B cell (primary cell): ENCODE data around the gene SLC2A4RG. TPM values are rescaled to one million over a fixed set of nuclear protein-coding genes. Genes with fewer than 3 reads are reported as not detected.

Experiments used
- ATAC-seq: fragments of 200-7000 bp; cut with Tn5 transposase; one replicate; pipeline ENCODE4 v1.10.0; 2021; ENCODE audit warnings: low read depth, mild to moderate bottlenecking, moderate number of reproducible peaks, moderate library complexity
- CTCF ChIA-PET: fragments of 350-600 bp; sonication (Branson Sonifier 250); formaldehyde crosslinking; loops from one replicate; lab custom pipeline; 2021; ENCODE audit warnings: antibody characterized with exemption, inconsistent platforms; lab: Charles Lee
- POLR2A ChIA-PET: fragments of 350-600 bp; sonication (Branson Sonifier 250); formaldehyde crosslinking; loops from one replicate; lab custom pipeline; 2021; ENCODE audit warnings: antibody characterized with exemption; lab: Charles Lee
- DNase-seq: peaks from one replicate; pipeline ENCODE4 v3.0.0; 2013
- H2AFZ ChIP-seq: 2 replicates; pipeline ENCODE4 v1.6.1; 2012; ENCODE audit warnings: mild to moderate bottlenecking, low read depth, low read length; ENCODE audit not compliant: insufficient read depth, poor library complexity, severe bottlenecking
- H3K27ac ChIP-seq, 2 donors: 1 replicate in 1 of 2; 2 replicates in 1 of 2; pipeline ENCODE4 v1.5.1; 2012 to 2013; ENCODE audit warnings: low read length in 2 of 2, mild to moderate bottlenecking in 2 of 2, moderate library complexity in 1 of 2
- H3K27me3 ChIP-seq, 4 experiments: fragments of 200-600 bp in 1 of 4; sonication (generic) in 1 of 4; replicated peaks in 1 of 4; 1 replicate in 2 of 4; 2 replicates in 2 of 4; pipeline versions ENCODE4 v1.6.1 to v1.7.0; 2013 to 2016; ENCODE audit warnings: low read length in 3 of 4, mild to moderate bottlenecking in 2 of 4, mixed read lengths in 1 of 4, moderate library complexity in 1 of 4; ENCODE audit not compliant: insufficient read depth in 4 of 4, control insufficient read depth in 3 of 4; ENCODE audit errors: control extremely low read depth in 1 of 4
- H3K36me3 ChIP-seq, 2 experiments: replicated peaks in 1 of 2; 1 replicate in 1 of 2; 2 replicates in 1 of 2; pipeline versions ENCODE4 v1.6.1 to v1.7.1; 2013; ENCODE audit warnings: low read length in 1 of 2; ENCODE audit not compliant: insufficient read depth in 2 of 2, control insufficient read depth in 1 of 2; ENCODE audit errors: control extremely low read depth in 1 of 2, extremely low read depth in 1 of 2
- H3K4me1 ChIP-seq, 2 donors: fragments of 200-600 bp in 1 of 2; sonication (generic) in 1 of 2; 1 replicate in 1 of 2; 2 replicates in 1 of 2; pipeline versions ENCODE4 v1.5.1 to v1.6.1; 2013 to 2017; ENCODE audit warnings: low read length in 2 of 2; ENCODE audit not compliant: control insufficient read depth in 2 of 2, insufficient read depth in 2 of 2
- H3K4me2 ChIP-seq: replicated peaks from 2 replicates; pipeline ENCODE3; 2012; ENCODE audit warnings: mild to moderate bottlenecking, low read depth, low read length; ENCODE audit not compliant: poor library complexity, severe bottlenecking
- H3K4me3 ChIP-seq, 5 experiments: fragments of 200-600 bp in 1 of 5; sonication (generic) in 1 of 5; 1 replicate in 3 of 5; 2 replicates in 2 of 5; pipeline versions ENCODE4 v1.5.1 to v1.7.0; 2011 to 2016; ENCODE audit warnings: low read length in 4 of 5, mild to moderate bottlenecking in 4 of 5, low read depth in 2 of 5, control low read depth in 1 of 5, moderate library complexity in 1 of 5; ENCODE audit not compliant: insufficient read depth in 1 of 5; ENCODE audit errors: control extremely low read depth in 1 of 5, extremely low read depth in 1 of 5
- H3K79me2 ChIP-seq: fragments of 200-600 bp; sonication (generic); one replicate; pipeline ENCODE4 v1.6.0; 2016; ENCODE audit warnings: low read length; ENCODE audit not compliant: control insufficient read depth, insufficient read depth
- H3K9ac ChIP-seq: fragments of 200-600 bp; sonication (generic); 2 replicates; pipeline ENCODE4 v1.6.1; 2017; ENCODE audit warnings: mild to moderate bottlenecking, low read length, moderate library complexity
- H3K9me3 ChIP-seq, 3 donors: one replicate each; pipeline versions ENCODE4 v1.6.1 to v1.7.1; 2013; ENCODE audit warnings: low read length in 2 of 3; ENCODE audit not compliant: control insufficient read depth in 2 of 3, insufficient read depth in 1 of 3; ENCODE audit errors: control extremely low read depth in 1 of 3
- H4K20me1 ChIP-seq: 2 replicates; pipeline ENCODE4 v1.6.0; 2012; ENCODE audit warnings: mild to moderate bottlenecking, low read length; ENCODE audit not compliant: insufficient read depth, control insufficient read depth, poor library complexity, severe bottlenecking
- H3K27ac Mint-ChIP-seq: one replicate; pipeline ENCODE4 v1.8.0; 2021; ENCODE audit warnings: mixed read lengths
- H3K27me3 Mint-ChIP-seq: one replicate; pipeline ENCODE4 v1.8.0; 2021; ENCODE audit warnings: mixed read lengths
- H3K4me1 Mint-ChIP-seq: one replicate; pipeline ENCODE4 v1.8.0; 2021; ENCODE audit warnings: mixed read lengths
- H3K4me3 Mint-ChIP-seq: one replicate; pipeline ENCODE4 v1.8.0; 2021; ENCODE audit warnings: mixed read lengths
- H3K9me3 Mint-ChIP-seq: one replicate; pipeline ENCODE4 v1.8.0; 2022; ENCODE audit warnings: mixed read lengths; ENCODE audit not compliant: insufficient read depth
- EZH2 ChIP-seq: IDR thresholded peaks from 2 replicates; pipeline ENCODE4 v1.6.1; 2012; ENCODE audit warnings: borderline replicate concordance, low read depth, mild to moderate bottlenecking, moderate library complexity, low read length; ENCODE audit not compliant: insufficient read depth, poor library complexity, severe bottlenecking
- WGBS: methylation state at CpG from one replicate; pipeline ENCODE4 v1.1.5; 2013; ENCODE audit warnings: missing lambda C conversion rate; ENCODE audit not compliant: insufficient coverage; 5-methylcytosine and 5-hydroxymethylcytosine counted together
- intact Hi-C: fragments of 100-400 bp; cut with micrococcal nuclease; formaldehyde crosslinking; loops from one replicate; pipeline ENCODE4 v1.10.0; 2022
- polyA plus RNA-seq: library from polyadenylated mRNA; depleted of rRNA; stranded (reverse); fragments of >200 nt; gene quantifications from 2 replicates; pipeline ENCODE4 v1.2.3, GENCODE V29; 2012
- total RNA-seq, 2 donors: library from RNA; stranded (reverse); fragments of 120-200 nt in 1 of 2; gene quantifications; 1 replicate in 1 of 2; 2 replicates in 1 of 2; pipeline versions ENCODE4 v1.2.3 to v1.2.4, GENCODE V29; 2013 to 2022
- TF ChIP-seq, protein P1 (sequence below): fragments of 200-600 bp; IDR thresholded peaks from one replicate; pipeline ENCODE4 v1.8.0; 2022; ENCODE audit warnings: antibody characterized with exemption, mild to moderate bottlenecking

SLC2A4RG gene
- total and polyA plus RNA-seq, 2 donors (not counting 1 experiment from before 2014, with no cell fraction given): 39.7 to 49.4 TPM

DNA sequence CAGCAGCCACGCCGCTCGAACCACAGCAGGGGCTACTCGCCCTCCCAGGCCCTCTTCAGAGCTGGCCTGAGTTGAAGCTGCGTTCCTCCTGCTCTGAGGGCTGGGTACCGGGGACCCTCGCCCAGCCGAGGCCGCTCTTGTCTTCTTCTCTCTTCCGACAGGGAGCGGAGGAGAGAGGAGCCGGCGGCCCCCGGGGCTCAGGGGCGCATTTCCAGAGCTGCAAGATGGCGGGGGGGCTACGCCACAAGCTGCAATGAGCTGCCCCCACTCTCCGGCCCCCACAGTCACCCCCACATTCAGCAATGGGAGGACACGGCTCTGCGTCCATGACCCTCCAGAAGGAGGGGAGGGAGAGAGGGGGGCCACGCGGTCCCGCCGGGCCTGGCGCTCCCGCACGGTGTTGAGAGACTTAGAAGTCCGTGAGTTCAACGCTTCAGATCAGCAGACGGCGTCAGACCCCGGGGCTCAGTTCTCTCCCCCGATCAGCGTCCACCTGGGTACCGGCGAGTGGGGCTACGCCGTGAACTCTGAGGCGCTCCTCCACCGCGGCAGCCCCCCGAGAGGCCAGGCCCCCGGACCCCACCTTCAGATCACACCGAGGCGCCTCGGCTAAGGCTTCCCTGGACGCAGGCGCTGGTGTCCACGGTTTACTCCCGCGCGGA, 31.6 kb downstream of the SLC2A4RG start:
- H3K27ac Mint-ChIP-seq: no peak overlapping the region
- Histone ChIP-seq H3K4me1 (no peaks in the 10 kb centered on the region), H2AFZ (no peak overlapping the region), H3K27me3 (no peaks in the 10 kb centered on the region), H3K27ac (no peak overlapping the region), H3K9me3 (no peaks in the 10 kb centered on the region), H3K79me2 (no peaks in the 10 kb centered on the region), H3K4me2 (no peak overlapping the region), H4K20me1 (no peaks in the 10 kb centered on the region), H3K36me3 (no peaks in the 10 kb centered on the region), H3K9ac (no peak overlapping the region), H3K4me3 (no peak overlapping the region)
- H3K27me3 Mint-ChIP-seq: peaks cover 4% of the 10 kb centered on the region
- H3K9me3 Mint-ChIP-seq: no peaks in the 10 kb centered on the region
- intact Hi-C loops: no loop called here
- H3K4me3 Mint-ChIP-seq: no peak overlapping the region
- CTCF ChIA-PET: interaction anchor here (1.1 kb wide), 1 partner anchor 15 kb away, joined by 3 read pairs; no protein-coding TSS in a partner anchor
- no peaks in the 10 kb centered on the region for H3K4me1 Mint-ChIP-seq
- ATAC-seq (no peak), DNase-seq (no peak)
- 91% methylated on average over 40 of the region's 52 CpGs for WGBS
- POLR2A ChIA-PET: no interaction called here
- TF ChIP-seq, protein P1, sequence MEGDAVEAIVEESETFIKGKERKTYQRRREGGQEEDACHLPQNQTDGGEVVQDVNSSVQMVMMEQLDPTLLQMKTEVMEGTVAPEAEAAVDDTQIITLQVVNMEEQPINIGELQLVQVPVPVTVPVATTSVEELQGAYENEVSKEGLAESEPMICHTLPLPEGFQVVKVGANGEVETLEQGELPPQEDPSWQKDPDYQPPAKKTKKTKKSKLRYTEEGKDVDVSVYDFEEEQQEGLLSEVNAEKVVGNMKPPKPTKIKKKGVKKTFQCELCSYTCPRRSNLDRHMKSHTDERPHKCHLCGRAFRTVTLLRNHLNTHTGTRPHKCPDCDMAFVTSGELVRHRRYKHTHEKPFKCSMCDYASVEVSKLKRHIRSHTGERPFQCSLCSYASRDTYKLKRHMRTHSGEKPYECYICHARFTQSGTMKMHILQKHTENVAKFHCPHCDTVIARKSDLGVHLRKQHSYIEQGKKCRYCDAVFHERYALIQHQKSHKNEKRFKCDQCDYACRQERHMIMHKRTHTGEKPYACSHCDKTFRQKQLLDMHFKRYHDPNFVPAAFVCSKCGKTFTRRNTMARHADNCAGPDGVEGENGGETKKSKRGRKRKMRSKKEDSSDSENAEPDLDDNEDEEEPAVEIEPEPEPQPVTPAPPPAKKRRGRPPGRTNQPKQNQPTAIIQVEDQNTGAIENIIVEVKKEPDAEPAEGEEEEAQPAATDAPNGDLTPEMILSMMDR: no peak
- no peak for TF ChIP-seq EZH2

DNA sequence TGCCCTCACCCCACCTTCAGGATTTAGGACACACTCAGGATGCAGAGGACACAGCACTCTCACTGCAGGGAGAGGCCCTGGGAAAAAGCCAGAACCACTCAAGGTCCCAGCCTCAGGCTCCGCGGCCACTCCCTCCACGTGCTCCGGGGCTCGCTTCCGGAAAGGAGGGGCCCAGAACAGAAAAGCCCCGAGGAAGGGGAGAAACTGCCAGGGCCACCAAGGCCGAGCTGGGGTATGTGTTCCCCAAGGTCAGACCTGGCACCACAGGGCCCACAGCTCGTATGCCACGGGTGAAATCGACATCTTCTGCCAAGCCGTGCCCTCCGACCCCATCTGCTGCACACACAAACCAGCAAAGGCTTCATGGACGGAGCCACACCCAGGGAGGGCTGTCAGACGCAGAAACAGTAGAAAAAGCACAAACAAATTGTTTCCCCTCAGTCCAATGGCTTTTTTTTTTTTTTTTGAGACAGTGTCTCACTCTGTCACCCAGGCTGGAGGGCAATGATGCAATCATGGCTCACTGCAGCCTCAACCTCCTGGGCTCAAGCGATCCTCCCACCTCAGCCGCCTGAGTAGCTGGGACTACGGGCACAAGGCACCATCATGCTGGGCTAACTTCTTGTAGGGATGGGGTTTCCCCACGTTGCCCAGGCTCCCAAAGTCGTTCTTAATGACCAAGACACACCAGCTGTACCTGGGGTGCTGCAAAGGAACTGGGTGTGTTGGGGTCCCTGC, 33.4 kb downstream of the SLC2A4RG start:
- ATAC-seq (no peak), DNase-seq (no peak)
- Histone ChIP-seq H3K9me3 (no peaks in the 10 kb centered on the region), H3K4me1 (no peaks in the 10 kb centered on the region), H2AFZ (no peak overlapping the region), H3K79me2 (no peaks in the 10 kb centered on the region), H3K27me3 (no peaks in the 10 kb centered on the region), H3K4me2 (no peak overlapping the region), H3K9ac (no peak overlapping the region), H3K4me3 (no peak overlapping the region), H4K20me1 (no peaks in the 10 kb centered on the region), H3K36me3 (no peaks in the 10 kb centered on the region), H3K27ac (no peak overlapping the region)
- intact Hi-C loops: no loop called here
- H3K4me3 Mint-ChIP-seq: no peak overlapping the region
- CTCF ChIA-PET: no interaction called here
- H3K27ac Mint-ChIP-seq: no peak overlapping the region
- H3K27me3 Mint-ChIP-seq: peaks cover 3% of the 10 kb centered on the region
- TF ChIP-seq, protein P1: no peak
- no peak for TF ChIP-seq EZH2
- H3K9me3 Mint-ChIP-seq: no peaks in the 10 kb centered on the region
- POLR2A ChIA-PET: no interaction called here
- H3K4me1 Mint-ChIP-seq: no peaks in the 10 kb centered on the region
- WGBS: 87% methylated on average over 17 of the region's 20 CpGs
